C4-2B (cell line): ENCODE data around the gene ROCK1.
"Not testable (repeated sequence)": the region's sequence is repeated elsewhere in the genome, so short reads cannot be mapped to it uniquely, and the experiment has no call there.

ENCODE experiments used
- CTCF ChIP-seq: fragments of 450-650 bp; conservative IDR thresholded peaks from 2 replicates; pipeline ENCODE4 v1.5.1; 2017; ENCODE audit warnings: mild to moderate bottlenecking
- ZFX ChIP-seq: fragments of 450-650 bp; IDR thresholded peaks from 2 replicates; pipeline ENCODE4 v1.6.1; 2017

DNA sequence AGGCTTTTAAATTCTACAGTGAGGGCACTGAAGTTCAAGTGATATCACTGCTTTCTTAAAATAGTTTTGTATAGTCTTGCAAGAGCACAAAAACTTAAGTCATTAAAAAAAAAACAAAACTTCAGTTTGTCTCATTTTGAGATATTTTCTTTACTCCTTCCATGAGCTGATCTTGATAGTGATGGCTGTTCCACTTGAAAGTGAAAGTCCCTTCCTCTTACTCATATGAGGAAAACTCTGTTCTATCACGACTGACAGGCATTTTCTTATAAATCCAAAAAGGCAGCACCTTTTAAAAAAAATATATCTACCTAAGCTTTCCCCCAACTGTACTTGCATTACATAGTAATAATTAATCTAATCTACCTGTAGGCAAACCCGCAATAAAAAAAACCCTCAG, 160.8 kb downstream of the ROCK1 start:
- not testable (repeated sequence) for TF ChIP-seq CTCF, ZFX
